SW 1271 (cell line): ENCODE measurements around the gene NRF1.

ENCODE experiments used
- DNase-seq, 2 experiments: peaks; one replicate each; lab custom pipeline; 2025; lab: John Stamatoyannopoulos, UW

Gene NRF1

DNA sequence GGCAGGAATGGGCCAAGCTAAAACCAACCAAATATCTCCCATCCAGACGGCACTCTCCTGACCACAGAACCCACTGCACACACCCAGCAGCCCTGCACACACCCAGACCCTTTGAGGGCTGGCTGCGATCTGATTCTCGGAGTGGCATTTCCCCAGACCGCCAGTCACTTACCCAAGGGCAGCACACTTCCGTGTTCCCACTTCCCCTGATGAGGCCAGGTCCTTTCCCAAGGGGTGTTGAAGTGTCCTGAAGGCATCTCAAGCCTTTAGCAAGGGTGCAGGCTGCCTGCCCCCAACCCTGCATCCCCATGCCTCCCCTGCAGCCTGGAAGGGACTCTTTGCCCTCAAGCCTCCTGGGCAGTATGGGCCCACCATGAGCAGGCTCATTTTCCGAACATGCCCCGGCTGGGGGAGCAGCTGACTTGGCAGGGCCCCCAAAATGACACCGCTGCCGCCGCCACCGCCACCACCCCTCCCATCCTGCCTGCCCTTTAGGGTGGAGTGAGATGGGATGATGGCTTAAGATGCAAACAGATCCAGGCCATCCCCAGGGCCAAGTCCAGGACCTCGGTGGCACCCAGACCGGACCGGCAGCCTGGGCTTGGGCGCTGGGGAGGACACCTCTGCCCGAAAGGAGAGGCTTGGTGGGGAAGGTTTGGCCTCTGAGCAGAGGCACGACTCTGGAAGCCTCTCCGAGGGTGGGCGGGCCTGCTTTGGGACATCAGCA, 159.8 kb downstream of the NRF1 start:
- DNase-seq, result no peak

DNA sequence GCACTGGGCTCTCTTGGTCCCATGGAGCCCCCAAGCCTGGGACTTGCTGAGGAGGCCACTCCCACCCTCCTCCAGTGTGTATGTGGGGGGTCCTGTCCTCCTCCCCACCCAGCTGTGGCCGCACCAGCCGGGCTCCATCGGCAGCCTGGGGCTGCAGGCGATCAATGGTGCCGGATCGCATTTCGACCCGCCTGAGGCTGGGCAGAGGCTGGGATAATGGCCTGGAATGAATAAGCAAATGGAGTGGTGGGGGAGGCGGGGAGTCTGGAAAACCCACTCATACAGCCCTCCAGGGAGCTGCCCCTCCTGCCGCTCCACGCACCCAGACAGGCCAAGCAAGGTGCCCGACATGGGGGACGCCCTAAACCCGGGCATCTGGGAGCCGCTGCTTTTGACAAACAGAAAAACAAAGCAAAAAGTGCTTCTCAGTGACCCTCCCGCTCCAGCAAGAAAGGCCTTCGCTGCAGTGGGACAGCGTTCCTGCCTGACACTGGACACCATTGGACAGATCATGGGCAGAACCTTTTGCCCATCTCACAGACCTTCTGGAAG, 160.5 kb downstream of the NRF1 start:
- no peak for DNase-seq

DNA sequence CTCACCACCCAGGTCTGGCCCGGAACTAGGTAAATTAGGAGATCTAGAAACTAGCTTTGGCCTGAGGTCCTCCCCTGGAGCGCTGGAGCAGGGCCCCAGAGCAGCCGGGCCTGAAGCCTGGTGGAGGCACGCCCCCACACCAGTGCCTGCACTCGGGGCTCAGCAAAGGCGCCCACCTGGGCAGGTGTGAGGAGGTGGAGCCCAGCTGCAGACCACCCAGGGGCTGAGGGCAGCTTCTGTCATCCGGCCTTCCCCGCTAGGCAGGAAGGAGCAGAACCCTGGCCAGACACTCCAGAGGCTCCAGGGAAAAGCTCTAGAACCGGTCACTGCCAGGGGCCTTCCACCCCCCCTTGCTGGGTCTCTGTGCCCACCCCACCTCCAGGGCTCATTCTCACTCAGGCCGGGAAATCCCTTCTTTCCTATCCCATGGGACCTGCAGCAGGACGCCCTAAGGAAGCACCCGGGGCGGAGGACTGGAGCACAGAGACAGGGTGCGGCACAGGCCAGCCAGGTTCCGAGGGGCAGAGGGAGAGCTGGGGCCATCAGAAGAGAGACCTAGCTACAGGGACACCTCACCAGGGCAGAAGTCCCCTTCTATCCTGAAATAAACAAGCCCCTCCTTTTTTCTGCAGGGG, 161.2 kb downstream of the NRF1 start:
- DNase-seq, result no peak

DNA sequence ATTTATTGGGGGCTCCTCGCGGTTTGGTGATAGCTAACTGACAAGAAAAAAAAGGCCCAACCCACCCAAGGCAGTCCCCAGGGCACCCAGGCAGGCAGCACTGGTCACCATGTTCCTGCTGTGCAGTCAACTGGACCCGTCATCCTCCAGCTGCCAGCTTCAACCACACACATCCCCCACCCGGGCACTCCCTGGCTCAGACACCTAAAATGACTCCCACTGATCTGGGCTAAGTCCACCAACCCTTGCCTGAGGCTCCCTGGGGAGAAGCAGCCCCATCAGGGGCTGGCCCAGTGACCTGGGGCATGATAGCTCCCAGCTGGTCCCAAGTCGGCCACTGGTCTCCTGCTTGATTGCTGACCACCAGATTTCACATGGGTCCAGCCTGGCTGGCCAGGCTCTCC, 161.8 kb downstream of the NRF1 start:
- no peak for DNase-seq

DNA sequence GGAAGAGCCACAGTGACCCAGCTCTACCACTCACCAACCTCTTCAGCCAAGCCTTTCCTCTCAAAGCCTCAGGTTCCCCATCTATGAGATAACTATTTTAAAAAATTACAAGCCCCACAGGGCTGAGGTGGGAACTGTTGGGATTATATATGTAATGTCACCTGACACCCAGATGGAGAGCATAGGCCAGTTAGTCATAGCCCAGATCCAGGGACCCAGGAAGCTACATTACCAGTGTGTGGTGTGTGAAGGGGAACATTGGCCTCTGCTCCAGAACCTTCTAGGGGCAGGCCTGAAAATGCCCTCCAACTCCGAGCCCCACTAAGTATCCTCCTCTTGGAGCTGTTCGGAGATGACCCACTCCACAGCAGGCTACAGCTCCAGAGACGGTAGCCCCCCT, 162.4 kb downstream of the NRF1 start:
- no peak for DNase-seq

DNA sequence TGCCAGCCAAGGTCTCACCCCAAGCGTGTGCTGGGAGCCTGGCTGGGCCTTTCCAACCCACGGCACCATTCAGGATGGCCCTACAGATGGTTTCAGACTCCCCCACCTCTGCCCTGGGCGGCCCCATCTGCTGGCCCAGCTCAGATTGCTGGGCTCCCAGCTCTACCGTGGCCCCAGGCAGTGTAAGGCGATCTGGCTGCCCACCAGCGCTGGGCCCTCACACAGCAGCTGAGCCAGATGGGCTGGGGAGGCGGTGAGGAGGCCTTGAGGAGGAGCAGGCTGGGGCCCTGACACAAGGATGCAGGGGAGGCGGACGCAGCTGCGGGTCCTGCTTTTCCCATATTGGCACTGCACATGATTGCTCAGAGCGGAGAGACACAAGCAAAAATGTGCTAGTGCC, 162.8 kb downstream of the NRF1 start:
- no peak for DNase-seq

DNA sequence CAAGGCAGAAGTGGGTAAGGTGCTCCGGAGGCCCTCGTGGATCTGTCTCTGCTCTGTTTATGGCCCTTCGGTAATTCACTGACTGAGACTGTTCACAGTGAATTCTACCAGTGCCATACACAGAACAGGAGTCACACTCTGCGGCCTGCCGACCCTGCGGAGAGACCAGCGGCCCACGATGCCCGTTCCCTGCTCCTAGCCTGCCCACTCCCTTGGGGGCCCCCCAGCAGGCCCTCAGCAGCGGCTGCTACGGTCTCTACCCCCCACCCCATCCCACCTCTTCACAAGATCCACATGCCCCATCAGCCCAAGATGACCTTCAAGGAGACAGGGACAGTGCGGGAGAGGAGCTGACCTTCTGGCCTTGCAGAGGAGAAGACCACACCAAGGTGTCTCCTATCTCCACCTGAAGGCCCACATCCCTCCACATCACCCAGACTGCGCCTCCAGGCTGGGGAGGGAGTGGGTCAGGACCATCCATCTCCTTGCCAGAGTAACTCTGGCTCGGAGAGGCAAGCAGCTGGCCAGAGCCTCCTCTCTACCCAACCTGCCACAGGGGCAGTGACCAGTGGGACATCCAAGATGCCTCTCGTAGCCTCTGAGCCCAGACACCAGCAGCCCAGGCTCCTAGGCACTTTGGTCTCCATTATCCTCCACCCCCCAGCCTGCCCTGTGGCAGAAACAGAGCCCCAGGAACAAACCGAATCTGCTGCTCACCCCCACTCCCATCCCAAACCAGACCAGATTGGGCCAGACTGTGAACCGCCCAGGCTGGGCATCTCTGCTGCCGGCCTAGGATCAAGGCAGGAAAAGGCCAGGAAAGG, 163.6 kb downstream of the NRF1 start:
- no peak for DNase-seq

DNA sequence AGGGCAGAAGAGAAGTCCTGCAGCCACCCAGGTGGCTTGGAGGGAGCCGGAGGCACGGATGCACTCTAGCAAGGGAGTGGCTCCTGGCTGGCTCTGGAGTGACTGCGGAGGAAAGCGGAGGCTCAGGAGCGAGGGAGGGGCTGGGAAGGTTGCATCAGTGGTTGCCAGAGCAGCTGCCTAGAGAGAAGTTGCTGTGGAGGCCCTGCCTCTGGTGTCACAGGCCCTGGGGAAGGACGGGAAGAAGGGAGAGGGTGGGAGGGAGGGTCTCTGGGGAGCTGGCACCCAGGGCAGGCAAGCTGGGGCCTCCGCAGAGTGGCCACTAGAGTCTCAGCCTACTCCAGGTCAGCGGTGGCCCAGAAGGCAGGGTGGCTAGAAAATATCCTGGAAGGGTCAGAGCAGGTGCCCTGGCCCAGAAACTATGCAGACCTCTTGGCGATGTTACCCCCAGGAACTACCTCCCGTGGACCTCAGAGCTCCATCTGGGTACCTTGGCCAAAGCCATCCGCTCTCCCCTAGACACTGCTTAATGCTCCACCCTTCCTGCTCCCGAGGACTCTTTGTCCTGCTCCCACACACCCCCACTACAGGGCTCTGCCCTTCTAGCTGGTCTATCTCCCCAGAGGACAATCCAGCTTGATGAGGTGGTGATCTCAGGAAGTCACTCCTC, 164.3 kb downstream of the NRF1 start:
- DNase-seq, result no peak

DNA sequence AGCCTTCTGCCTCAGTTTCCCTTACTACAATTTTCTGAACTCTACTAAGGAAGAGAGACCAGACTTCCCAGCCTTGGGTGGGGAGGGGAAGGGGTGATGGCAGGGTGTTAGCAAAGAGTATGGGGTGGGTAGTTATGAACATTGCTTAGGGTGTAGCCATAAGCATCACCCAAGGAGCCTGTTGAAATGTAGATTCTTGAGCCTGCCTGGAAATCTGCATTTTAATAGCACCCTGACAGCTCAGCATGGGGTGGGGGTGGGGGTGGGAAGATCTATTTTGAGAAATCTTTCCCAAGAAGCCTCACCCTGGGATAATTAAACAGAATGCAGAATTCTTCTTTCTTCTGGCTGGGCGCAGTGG, 164.8 kb downstream of the NRF1 start:
- DNase-seq, result no peak

DNA sequence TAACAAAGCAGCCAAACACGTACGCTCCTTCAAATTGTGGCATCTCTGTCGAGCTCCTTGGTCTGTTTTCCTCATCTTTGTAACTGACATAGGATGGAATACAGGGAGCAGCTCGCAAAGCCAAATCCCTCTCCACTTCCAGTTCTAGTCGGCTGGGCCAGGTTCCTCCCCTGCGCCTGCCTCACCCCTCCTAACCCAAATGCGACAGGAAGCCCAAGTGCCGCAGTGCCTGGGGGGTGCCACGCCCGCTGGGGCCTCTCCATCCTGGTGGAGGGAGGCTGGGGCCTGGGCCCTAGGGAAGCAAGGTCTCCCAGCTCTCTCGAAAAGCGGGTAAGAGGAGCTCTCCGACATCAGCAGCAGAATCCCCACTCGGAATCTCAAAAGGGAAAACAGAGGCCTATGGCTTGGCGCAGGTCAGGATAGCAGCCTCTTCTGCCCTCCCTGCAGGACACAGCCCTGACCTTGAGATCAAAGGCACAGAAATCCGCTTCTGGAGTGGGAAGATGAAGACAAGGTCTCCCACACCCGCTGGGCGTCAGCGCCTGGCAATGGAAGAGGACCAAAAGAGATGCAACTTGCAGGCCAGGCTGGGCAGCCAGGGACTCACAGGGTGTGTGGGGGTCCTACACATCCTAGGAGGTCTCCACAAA, 165.8 kb downstream of the NRF1 start:
- DNase-seq, result no peak

DNA sequence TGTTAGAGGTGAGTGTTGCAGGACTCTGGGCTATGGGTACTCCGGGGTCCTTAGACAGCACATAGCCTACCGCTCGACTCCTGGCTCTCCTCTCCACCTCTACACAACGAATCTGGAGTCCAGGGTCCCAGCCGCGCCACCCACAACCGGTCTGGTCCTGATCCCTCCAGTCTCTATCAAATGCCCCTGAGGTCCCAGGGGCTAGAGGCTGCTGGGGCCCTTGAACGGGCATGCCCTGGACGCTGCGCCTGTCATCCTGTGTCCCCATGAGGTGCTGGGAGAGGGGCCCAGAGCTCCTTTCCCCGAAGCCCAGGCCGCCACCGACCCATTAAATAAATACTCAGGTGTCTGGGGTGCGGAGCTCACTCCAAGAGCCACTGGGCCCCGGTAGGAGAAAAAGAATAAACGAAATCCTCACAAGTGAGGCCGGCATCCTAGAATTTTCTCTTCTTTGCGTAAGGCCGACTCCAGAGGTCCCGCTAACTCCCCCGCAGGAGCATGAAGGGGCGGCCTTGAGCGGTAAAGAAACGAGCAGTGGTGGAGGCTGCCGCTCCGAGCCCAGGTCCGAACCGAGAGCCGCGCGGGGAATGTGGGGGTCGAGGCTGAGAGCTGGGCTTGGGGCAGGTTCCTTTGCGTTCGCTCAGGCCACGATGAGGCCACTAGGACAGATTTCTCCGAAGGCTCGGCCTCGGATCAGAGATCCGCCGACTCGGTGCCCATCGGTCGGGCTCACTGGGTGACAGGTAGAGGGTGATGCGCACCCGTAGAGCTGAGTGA, 166.7 kb downstream of the NRF1 start:
- no peak for DNase-seq

DNA sequence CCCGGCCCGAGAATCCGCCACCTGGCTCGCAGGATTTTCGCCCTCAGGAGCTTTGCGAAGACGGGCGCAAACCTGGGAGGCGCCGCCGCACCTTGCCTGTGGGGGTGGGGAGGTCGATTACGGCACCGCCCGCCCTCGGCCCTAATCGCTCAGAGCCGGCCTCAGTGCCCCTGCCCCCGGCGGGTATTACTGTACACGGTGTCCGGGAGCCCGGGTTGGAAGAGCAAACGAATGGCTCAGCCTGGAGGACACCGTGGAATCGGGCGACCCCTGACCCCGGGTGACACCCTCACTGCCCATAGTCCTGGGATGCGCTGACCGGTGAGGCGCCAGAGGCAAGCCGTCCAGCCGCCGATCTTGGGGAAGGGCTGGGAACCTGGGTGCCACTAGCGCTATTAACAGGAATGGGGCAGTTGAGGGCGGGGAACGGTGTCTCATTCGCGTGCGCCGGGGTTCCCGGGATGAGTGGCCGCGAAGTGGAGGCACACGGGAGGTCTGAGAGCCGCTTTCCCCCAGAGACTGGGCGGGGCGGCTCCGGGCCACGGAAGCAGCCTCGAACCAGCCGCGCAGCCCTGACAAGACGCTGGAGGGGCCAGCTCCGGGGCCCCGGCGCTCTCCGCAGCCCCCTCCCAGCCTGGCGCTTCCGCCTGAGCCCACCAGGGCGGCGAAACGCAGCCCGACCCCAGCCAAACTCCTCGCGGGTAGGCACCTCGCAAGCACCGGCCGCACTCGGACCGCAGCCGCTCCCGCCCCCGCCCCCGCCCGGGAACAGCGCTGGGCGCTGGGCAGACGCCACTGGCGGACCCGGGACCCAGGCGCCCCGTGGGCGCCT, 167.5 kb downstream of the NRF1 start:
- no peak for DNase-seq

DNA sequence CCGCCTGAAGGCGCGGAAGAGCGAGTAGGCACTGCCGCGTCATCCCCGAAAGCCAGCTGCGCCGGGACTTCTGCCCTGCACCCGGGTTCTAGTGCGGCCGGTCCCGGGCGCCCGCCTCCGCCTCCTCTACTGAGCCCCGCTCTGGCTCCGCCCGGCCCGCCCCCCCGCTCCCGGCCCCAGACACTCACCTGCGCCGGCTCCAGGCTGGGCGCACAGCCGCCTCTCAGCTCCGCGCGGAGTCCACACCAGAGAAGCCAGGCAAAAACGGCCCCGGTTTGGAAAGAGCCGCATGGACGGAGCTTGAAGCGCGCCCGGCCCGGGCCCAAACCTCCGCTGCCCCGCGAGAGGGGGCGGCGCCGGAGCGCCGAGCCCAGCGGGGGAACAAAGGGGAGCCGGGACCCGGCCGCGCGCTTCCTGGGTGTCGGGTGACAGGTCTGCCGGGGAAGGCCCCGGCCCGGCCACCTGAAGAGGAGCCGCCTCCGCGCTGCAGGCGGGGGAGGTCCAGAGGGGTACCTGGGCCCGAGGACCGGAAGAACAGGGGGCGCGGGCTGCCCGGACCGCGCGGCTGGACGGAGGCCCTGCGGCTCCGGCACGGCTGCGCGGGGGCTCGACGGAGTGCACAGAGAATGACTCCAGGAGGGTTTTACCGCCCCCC, 168.2 kb downstream of the NRF1 start:
- peak in 1 of 2 experiments; percentile 47 for DNase-seq

DNA sequence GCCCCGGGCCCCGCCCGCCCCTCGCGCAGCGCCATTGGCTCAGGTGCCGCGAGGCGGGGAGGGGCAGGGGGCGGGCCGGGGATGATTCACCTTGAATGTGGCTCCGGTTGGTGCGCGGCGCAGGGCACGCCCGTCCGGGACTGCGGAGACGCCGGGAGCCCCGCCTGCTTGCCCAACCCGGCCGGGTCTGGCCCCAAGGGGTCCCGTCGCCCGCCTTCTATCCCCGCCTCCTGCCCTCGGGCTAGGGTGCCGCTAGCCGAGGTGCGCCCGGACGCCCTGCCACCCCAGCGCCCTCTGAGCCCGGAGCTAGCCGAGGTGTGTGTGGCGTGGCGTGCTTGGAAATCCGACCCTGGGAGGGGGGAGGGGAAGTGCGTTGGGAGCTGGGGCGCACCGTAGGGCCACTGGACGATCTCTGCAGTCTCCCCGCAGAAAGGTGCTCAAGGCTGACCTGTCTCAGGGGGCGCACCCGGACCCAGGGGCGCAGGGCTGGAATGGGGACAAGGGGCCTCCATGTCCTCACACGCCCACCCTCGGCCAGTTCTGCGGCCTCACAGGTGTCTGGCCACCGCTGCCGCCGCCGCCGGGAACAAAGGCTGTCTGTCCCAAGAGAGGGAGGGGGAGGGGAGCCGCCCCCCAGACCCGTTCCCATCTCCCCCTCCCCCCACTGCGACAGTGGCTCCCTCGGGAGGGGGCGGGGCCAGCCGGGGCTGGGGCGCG, 168.9 kb downstream of the NRF1 start:
- DNase-seq, result peak; percentile 45 to 78

DNA sequence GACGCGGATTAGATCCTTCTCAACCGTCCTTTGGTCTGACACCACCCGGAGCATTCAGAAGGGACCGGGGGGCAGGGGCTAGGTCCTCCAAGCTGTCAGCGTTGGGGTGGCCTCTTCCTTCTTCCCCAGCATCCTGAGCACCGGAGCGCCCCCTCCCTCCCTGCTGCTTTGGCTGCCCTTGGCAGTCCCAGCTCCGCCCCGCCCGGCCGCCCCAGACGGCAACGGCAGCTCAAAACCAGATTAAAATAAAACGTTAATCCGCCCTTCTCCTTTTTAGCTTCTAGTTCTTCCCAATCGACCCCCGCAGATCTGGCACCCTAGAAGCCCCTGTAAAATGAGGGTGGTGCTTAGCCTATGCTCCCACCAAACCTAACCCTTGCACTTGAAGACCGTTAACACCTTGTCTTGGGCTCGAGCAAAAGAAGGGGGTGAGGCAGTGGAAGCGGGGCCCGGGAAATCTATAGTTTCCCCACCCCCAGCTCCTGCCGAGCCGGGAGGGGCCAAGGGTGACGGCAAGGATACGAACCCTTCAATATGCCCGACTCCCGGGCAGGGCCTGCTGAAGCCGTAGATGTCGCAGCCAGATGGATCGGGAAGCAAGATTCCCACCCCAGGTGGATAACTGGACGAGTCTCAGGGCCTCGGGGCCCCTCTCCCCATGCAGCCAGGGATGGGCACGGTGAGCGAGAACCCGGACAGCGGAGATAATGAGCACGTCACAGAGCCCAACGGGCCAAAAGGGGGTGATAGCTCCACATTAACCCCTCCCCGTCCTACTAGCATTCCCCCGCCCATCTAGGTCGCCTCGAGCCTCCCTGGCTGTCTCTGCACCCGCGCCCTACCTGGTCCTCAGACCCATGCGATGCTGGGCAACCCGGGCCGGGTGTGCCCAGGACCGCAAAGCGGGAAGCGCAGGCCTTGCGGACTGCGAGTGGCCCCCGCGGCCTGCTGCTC, 169.7 kb downstream of the NRF1 start:
- DNase-seq, result no peak

DNA sequence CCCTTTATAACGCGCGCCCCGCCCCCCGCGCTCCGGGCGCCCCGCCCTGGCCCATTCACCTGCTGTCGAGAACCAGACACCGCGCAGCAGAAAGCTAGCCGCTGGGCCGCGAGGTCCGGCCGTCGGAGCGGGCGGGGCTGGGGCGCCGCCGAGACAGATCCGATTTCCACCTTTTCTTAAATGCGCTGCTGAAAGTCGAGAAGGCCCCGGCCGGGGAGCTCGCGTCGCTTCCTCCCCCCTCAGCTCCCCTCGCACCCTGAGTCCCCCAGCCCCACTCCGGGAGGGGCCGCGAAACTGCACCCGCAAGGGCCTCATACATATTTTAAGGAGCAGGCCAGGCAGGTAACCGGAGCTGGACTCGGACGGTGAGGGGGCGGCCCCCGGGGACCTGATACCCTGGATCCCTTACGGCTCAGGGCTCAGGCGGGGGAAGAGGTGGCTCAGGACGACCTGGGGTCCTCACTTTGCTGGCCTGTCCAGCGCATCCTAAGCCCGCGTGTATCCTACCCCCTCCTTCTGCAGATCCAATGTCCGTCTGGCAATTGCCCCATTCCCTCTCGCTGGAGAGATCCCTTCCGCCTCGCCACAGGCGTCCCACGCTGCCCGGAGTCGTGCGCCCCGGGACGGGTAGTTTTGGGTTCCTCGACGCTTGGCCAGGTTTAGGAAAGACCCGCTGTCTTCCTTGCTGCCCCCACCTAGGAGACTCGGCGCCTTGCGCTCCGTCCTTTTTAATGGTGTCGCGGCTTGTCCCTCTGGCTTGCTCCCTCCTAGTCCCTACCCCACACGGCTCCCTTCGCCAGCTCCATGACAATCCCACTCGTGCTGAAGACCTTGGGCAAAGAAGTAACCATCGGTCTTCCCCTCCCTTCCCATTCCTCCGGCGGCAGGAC, 170.7 kb downstream of the NRF1 start:
- no peak for DNase-seq
